Measurements from ENCODE around the gene COL8A2.

DNA sequence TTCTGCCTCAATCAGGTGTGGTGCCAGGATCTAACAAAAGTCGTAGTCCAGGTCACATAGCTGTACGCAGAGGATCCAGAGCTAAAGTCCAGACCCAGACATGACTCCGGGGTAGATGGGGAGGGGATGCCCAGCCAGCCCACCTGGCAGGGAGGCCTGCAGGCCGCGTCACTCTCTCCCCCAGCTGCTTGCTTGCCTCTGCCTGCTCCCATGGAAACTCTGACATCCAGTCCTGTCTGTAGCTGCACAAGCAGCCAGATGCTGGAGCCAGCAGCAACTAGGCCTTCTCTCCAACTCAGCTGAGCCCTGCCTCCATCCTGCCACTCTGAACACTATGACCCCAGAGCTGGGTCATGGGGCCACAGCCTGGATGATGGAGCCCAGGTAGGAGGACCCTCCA, 8.1 kb downstream of the COL8A2 start:
- TF ChIP-seq, protein P1, sequence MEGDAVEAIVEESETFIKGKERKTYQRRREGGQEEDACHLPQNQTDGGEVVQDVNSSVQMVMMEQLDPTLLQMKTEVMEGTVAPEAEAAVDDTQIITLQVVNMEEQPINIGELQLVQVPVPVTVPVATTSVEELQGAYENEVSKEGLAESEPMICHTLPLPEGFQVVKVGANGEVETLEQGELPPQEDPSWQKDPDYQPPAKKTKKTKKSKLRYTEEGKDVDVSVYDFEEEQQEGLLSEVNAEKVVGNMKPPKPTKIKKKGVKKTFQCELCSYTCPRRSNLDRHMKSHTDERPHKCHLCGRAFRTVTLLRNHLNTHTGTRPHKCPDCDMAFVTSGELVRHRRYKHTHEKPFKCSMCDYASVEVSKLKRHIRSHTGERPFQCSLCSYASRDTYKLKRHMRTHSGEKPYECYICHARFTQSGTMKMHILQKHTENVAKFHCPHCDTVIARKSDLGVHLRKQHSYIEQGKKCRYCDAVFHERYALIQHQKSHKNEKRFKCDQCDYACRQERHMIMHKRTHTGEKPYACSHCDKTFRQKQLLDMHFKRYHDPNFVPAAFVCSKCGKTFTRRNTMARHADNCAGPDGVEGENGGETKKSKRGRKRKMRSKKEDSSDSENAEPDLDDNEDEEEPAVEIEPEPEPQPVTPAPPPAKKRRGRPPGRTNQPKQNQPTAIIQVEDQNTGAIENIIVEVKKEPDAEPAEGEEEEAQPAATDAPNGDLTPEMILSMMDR (conservative IDR thresholded peaks at IDR 0.05; ENCODE audit: low read length), result no peak
- TF ChIP-seq EZH2phosphoT487 (IDR thresholded peaks at IDR 0.05; ENCODE audit: borderline replicate concordance), result no peak
